ENCODE measurements around the gene WDR4.

- TF ChIP-seq CTCF (IDR thresholded peaks at IDR 0.05; ENCODE audit: low read length): no peak
- no peak for TF ChIP-seq EZH2 (IDR thresholded peaks at IDR 0.05; ENCODE audit: borderline replicate concordance, low read length)
Measured at GRCh38 chr21:42863504-42863870, 15.9 kb downstream of the WDR4 start.
